GM04504 (cell line): ENCODE data around the gene PFAS.
"Not testable (repeated sequence)": the region's sequence is repeated elsewhere in the genome, so short reads cannot be mapped to it uniquely, and the experiment has no call there.

Source experiments
- DNase-seq: peaks from one replicate; pipeline ENCODE4 v3.0.0-alpha.2; 2012; ENCODE audit warnings: low read depth

PFAS gene

GRCh38 chr17:8248751-8249607 is at the start of gene PFAS:
Gene PFAS, plus strand, starts transcription at chr17:8249289. Its CDS starts 4,649 bp downstream, at chr17:8253938.
- DNase-seq, result peak; percentile 80

DNA sequence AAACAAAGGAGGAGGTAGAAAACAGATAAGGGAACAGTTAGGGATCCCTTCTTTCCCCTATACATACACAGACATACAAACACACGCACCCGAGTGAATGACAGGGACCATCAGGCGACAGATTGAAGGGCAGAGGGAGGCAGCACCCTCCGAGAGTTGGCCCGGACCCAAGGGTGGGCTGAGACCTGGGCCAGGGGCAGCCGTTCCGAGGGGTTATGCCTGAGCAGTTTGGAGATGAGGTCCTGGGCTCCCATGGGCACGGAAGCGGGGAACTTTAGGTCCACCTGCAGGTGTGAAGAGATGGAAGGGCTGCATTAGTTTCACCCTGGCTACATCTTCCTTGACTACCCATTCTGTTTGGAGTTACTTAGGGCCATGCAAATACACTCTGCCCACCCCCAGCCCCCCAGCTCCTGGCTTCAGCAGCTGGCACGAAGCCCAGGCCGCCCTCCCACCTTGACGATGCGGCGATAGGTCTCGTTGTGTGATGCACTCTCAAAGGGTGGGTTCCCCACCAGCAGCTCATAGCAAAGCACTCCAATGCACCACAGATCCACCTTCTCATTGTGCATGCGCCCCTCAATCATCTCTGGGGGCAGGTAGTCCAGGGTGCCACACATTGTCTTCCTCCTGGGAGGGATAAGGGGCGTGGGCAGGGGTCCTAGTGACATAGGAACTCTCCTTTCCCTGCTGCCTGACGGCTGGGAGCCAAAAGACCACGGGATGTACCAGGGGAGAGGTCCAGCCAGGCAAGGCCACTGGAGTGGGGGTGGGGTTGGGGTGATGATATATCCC is 44.1 kb upstream of the PFAS start:
- no peak for DNase-seq

GRCh38 chr17:8206536-8206935 is 42.6 kb upstream of the PFAS start:
- DNase-seq, result no peak

DNA sequence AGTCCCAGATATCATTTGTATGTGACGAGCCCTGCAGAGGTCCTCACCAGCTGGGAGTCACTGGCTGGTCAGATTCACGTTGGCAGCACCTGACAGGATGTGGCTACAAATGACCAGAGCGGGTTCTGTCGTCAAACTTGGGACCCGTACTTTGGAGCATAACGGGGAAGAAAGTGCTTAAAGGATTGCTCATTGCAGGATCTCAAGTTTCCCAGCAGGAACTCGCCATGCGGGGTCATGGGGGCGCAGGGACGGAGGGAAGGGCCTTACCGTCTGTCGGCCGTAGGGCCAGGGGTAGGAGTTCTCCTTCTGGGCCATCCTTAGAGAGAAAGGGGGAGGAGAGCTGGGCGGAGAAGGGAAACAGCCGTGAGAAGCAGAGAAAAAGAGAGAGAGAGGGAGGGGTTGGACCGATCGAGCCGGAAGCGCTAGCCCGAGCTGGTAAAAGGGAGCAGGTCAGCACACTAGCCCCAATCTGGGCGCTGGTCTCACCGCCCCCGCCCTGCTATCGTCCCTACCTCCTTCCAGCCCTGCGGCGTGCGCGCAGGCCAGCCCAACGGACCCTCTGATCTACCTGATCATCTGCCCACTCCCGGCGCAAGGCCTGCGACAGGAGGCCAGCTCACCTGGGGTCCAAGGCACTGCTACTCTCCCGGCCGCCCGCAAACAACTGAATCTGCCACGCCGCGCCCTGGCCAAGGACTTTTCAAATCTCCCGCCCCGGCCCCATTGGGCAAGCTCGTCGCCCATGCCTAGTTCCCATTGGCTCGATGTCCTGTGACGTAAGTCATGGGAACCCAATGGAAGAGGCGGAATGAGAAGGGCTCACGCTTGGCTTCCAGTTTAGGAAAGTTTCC is 39.0 kb upstream of the PFAS start, which contains the start of gene AURKB:
Gene AURKB (minus strand): TSS at position 669 of the 854 bp plus-strand sequence. CDS start 351 bp downstream, at position 318.
- peak; percentile 93 for DNase-seq

GRCh38 chr17:8210761-8211458 is 38.2 kb upstream of the PFAS start:
- no peak for DNase-seq

DNA sequence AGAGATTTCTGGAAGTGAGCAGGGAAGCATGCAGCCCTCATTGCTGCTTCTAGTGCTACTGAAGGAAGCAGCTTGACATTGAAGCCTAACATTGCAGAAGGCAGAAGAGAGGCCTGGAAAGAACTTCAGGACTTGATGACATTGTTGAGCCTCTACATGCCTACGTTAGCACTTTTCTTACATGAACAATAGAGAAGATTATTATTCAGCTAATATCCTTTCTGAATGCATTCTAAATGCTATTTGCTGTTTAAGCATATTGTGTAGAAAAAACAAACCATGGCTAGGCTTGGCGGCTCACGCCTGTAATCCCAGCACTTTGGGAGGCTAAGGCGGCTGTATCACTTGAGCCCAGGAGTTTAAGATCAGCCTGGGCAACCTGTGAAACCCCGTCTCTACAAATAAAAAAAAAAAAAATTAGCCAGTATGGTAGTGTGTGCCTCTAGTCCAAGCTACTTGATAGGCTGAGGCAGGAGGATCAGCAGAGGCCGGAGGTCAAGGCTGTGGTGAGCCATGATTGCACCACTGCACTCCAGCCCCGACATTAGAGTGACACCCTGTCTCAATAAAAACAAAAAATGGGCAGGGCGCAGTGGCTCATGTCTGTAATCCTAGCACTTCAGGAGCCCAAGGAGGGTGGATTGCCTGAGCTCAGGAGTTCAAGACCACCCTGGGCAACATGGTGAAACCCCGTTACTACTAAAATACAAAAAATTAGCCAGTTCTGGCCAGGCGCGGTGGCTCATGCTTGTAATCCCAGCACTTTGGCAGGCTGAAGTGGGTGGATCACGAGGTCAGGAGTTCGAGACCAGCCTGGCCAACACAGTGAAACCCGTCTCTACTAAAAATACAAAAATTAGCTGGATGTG is 36.5 kb upstream of the PFAS start:
- no peak for DNase-seq

DNA sequence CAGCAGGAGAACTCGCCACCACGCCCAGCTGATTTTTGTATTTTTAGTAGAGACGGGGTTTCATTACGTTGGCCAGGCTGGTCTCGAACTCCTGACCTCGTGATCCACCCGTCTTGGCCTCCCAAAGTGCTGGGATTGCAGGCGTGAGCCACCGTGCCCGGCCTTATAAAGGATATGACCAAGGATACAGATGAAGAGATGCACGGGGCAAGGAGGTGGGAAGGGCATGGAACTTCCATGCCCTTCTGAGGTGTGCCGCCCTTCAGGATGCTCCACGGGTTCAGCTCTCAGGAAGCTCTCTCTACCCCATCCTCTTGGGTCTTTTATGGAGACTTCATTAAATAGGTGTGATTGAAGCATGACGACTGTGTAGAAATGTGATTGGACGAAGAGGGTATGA is 35.1 kb upstream of the PFAS start:
- DNase-seq, result not testable (repeated sequence)

- DNase-seq, result peak; percentile 78
Observed at GRCh38 chr17:8220783-8221662, 28.1 kb upstream of the PFAS start.

DNA sequence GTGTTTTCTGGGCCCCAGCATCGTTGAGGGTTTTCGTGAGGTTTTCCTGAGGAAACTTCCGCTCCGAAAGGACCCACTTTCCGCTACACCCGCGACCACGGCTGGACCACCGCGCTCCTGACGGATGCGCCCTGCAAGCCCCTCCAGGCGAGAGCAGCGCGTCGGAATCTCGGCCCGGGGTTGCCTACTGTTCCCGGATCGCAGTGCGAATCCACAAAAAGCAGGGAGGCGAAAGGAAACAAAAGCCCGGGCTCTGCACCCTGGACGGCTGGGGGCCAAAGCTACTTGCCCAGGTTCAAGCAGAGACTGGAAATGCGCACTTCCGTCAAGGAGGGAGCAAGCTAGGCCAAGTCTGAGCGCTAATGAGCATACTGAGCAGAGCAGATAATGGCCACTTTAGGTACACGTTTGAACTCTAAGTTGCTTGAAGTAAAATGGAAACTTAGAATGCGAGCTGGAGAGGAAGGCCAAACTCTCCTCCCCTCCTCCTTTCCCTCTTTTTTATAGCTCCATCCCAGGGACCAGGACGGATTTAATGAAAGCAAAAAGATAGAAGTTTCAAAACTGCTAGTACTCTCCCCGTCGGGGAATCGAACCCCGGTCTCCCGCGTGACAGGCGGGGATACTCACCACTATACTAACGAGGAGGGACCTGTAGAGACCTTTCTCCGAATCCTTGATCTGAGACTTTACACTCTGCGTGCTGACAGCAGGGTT is 27.3 kb upstream of the PFAS start:
- peak; percentile 80 for DNase-seq

GRCh38 chr17:8222380-8222629 is 26.8 kb upstream of the PFAS start:
- DNase-seq, result no peak

- peak; percentile 89 for DNase-seq
Observed at GRCh38 chr17:8222630-8223355, 26.3 kb upstream of the PFAS start.

GRCh38 chr17:8223356-8224126 is 25.5 kb upstream of the PFAS start:
- DNase-seq, result no peak

DNA sequence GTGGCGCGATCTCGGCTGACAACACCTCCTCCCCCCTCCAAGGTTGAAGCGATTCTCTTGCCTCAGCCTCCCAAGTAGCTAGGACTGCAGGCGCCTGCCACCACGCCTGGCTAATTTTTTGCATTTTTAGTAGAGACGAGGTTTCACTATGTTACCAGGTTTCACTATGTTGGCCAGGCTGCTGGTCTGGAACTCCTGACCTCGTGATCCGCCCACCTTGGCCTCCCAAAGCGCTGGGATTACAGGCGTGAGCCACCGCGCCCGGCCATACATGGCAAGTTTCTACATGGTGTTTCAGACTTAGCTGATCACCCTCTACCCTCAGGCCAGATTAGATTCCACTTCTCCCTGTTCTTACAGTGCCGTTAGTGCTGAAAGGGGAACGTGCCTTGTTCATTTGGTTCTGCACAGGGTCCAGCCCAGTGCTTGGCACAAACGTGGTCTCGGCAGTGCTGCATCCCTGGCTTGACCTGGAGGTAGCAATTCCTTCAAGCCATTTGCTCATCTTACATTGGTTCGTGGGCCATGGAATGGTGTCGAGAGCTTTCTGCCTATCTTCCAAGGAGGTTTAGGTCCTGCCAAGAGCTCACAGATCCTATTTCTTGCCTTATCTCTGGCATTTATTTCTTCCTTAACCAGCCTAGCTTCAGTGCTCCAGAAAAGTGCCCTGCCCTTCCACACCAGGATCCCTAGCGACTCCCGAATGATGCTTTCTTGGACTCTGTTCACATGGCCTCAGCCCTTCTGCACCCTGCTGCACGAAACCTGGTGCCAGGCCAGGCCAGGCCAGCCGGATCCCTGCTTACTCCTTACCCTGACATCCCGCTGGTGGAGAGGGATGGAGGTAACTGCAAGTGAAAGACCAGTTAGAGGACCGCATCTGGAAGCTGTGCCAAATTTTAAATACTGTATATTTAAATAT is 23.9 kb upstream of the PFAS start:
- DNase-seq, result no peak

- no peak for DNase-seq
Observed at GRCh38 chr17:8225813-8226535, 23.1 kb upstream of the PFAS start.

DNA sequence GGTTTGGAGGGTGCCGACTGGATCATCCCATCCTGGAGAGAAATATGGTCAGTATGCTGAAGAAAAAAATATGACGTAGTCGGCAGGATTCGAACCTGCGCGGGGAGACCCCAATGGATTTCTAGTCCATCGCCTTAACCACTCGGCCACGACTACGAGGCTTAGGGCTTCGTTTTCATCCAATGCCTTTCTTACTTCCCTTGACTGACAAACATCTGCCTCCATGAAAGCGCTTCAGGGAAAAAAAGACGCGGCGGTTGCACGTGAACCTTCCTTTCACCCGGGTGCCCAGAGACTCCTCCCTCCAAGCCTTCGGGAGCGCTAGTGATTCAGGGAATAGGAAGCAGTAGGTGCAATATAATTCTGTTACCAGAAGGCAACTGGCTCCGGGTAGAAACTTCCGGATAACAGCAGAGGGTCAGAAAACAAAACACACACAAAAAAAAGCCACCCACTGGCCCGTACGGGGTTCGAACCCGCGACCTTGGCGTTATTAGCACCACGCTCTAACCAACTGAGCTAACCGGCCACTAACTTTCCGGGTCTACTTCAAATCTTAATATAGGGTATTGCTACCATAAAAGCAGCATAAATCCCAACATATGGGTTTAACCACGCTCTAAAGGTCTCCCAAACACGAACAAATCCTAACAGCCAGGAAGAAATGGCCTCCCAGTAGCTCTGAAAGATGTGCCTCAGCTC is 22.4 kb upstream of the PFAS start:
- peak; percentile 87 for DNase-seq
